ENCODE data around the gene OOSP1.

Gene OOSP1

GRCh38 chr11:59965424-59965823 is 27.2 kb downstream of the OOSP1 start:
- no peaks in the 10 kb centered on the region for H3K27me3 ChIP-seq (ENCODE audit: insufficient read depth, low read length)
- no peak overlapping the region for H3K4me2 ChIP-seq (ENCODE audit: low read length)
- H3K4me1 ChIP-seq (ENCODE audit: insufficient read depth, low read length, severe bottlenecking) = no peaks in the 10 kb centered on the region
- no peaks in the 10 kb centered on the region for H3K9me2 ChIP-seq (ENCODE audit: low read depth, low read length)
- no peak overlapping the region for H2AFZ ChIP-seq (ENCODE audit: low read length)
- no peaks in the 10 kb centered on the region for H4K20me1 ChIP-seq (ENCODE audit: insufficient read depth, low read length)
- no peak overlapping the region for H3K9ac ChIP-seq (ENCODE audit: low read length)
- no peak for TF ChIP-seq EZH2 (IDR thresholded peaks at IDR 0.05; ENCODE audit: borderline replicate concordance, low read length)
- TF ChIP-seq, protein P1, sequence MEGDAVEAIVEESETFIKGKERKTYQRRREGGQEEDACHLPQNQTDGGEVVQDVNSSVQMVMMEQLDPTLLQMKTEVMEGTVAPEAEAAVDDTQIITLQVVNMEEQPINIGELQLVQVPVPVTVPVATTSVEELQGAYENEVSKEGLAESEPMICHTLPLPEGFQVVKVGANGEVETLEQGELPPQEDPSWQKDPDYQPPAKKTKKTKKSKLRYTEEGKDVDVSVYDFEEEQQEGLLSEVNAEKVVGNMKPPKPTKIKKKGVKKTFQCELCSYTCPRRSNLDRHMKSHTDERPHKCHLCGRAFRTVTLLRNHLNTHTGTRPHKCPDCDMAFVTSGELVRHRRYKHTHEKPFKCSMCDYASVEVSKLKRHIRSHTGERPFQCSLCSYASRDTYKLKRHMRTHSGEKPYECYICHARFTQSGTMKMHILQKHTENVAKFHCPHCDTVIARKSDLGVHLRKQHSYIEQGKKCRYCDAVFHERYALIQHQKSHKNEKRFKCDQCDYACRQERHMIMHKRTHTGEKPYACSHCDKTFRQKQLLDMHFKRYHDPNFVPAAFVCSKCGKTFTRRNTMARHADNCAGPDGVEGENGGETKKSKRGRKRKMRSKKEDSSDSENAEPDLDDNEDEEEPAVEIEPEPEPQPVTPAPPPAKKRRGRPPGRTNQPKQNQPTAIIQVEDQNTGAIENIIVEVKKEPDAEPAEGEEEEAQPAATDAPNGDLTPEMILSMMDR (IDR thresholded peaks at IDR 0.05; ENCODE audit: low read length) = no peak
- no peaks in the 10 kb centered on the region for H3K36me3 ChIP-seq (ENCODE audit: insufficient read depth, low read length)
- H3K9me3 ChIP-seq (ENCODE audit: low read length) = no peaks in the 10 kb centered on the region
- H3K27ac ChIP-seq (ENCODE audit: low read depth, low read length, poor library complexity, severe bottlenecking) = no peak overlapping the region
- no peaks in the 10 kb centered on the region for H3K79me2 ChIP-seq (ENCODE audit: insufficient read depth, low read length)
- no peaks in the 10 kb centered on the region for H3F3A ChIP-seq (ENCODE audit: insufficient read depth, low read length)
- H3K4me3 ChIP-seq (ENCODE audit: low read depth, low read length, poor library complexity, severe bottlenecking) = no peak overlapping the region

- Histone ChIP-seq H3K4me1 (ENCODE audit: insufficient read depth, low read length, severe bottlenecking) (no peaks in the 10 kb centered on the region), H3K9me3 (ENCODE audit: low read length) (no peaks in the 10 kb centered on the region), H3K27ac (ENCODE audit: low read depth, low read length, poor library complexity, severe bottlenecking) (no peak overlapping the region), H3F3A (ENCODE audit: insufficient read depth, low read length) (no peaks in the 10 kb centered on the region), H3K79me2 (ENCODE audit: insufficient read depth, low read length) (no peaks in the 10 kb centered on the region), H2AFZ (ENCODE audit: low read length) (no peak overlapping the region), H3K36me3 (ENCODE audit: insufficient read depth, low read length) (no peaks in the 10 kb centered on the region), H3K9ac (ENCODE audit: low read length) (no peak overlapping the region), H3K9me2 (ENCODE audit: low read depth, low read length) (no peaks in the 10 kb centered on the region), H3K27me3 (ENCODE audit: insufficient read depth, low read length) (no peaks in the 10 kb centered on the region; the same call in 1 of the 2 replicates), H4K20me1 (ENCODE audit: insufficient read depth, low read length) (no peaks in the 10 kb centered on the region), H3K4me3 (ENCODE audit: low read depth, low read length, poor library complexity, severe bottlenecking) (no peak overlapping the region), H3K4me2 (ENCODE audit: low read length) (no peak overlapping the region)
- TF ChIP-seq, protein P1 (IDR thresholded peaks at IDR 0.05; ENCODE audit: low read length) = no peak
- no peak for TF ChIP-seq EZH2 (IDR thresholded peaks at IDR 0.05; ENCODE audit: borderline replicate concordance, low read length)
These were observed 28.0 kb downstream of the OOSP1 start for GRCh38 chr11:59966201-59966600.

DNA sequence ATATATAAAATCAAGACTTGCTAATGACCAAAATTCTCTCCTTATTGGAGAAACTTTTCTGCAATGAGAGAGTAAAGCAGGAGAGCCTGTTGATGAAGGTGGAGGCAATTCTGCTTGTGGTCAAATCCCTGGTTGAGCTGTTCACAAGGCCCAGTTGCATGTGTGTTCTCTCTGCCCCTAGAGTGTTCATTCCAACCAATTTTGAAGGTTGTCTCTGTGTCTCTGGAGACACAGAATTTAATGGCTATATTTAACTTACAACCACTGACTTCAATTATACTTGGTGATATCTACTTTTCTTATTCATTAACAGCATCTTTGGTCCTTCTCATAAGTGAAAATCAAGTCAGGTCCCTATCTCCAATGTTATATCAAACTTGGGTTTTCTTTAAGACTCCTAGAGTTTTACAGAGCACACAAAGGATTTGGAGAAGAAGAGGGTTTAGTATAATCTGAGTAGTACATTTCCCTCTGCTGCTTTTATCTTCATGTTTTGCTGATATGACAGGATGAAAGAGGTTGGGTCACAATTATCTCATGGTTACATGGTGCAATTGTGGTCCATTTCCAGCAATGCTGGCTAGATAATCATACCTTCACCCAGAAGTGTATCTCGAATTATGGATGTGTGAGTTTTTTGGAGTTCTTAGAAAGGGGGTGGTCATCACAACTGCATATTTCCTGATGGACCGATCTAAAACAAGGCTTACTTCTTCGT is 29.6 kb downstream of the OOSP1 start:
- no peaks in the 10 kb centered on the region for H3K9me3 ChIP-seq (ENCODE audit: low read length)
- H3K4me3 ChIP-seq (ENCODE audit: low read depth, low read length, poor library complexity, severe bottlenecking) = no peak overlapping the region
- no peaks in the 10 kb centered on the region for H3K36me3 ChIP-seq (ENCODE audit: insufficient read depth, low read length)
- no peaks in the 10 kb centered on the region for H3K79me2 ChIP-seq (ENCODE audit: insufficient read depth, low read length)
- no peak overlapping the region for H3K9ac ChIP-seq (ENCODE audit: low read length)
- H3K9me2 ChIP-seq (ENCODE audit: low read depth, low read length) = no peaks in the 10 kb centered on the region
- no peaks in the 10 kb centered on the region for H3F3A ChIP-seq (ENCODE audit: insufficient read depth, low read length)
- H2AFZ ChIP-seq (ENCODE audit: low read length) = no peak overlapping the region
- no peaks in the 10 kb centered on the region for H3K4me1 ChIP-seq (ENCODE audit: insufficient read depth, low read length, severe bottlenecking)
- TF ChIP-seq, protein P1 (IDR thresholded peaks at IDR 0.05; ENCODE audit: low read length) = no peak
- TF ChIP-seq EZH2 (IDR thresholded peaks at IDR 0.05; ENCODE audit: borderline replicate concordance, low read length) = no peak
- H4K20me1 ChIP-seq (ENCODE audit: insufficient read depth, low read length) = no peaks in the 10 kb centered on the region
- H3K4me2 ChIP-seq (ENCODE audit: low read length) = no peak overlapping the region
- H3K27me3 ChIP-seq (ENCODE audit: insufficient read depth, low read length) = no peaks in the 10 kb centered on the region; the same call in 1 of the 2 replicates
- H3K27ac ChIP-seq (ENCODE audit: low read depth, low read length, poor library complexity, severe bottlenecking) = no peak overlapping the region
